HG03442 (cell line): ENCODE data around the gene PELI3.
"Not testable (repeated sequence)": the region's sequence is repeated elsewhere in the genome, so short reads cannot be mapped to it uniquely, and the experiment has no call there.

Source experiments
- ATAC-seq: cut with Tn5 transposase; IDR thresholded peaks from one replicate; pipeline ENCODE4 v1.9.1; 2021; ENCODE audit warnings: mild to moderate bottlenecking, moderate library complexity; ENCODE audit not compliant: unreplicated experiment

The PELI3 gene

GRCh38 chr11:66443602-66444001 is 23.1 kb upstream of the PELI3 start:
- ATAC-seq, result no peak

GRCh38 chr11:66447012-66447411 is 19.7 kb upstream of the PELI3 start:
- ATAC-seq, result no peak

- no peak for ATAC-seq
These were observed 18.2 kb upstream of the PELI3 start for GRCh38 chr11:66448523-66448922.

- no peak for ATAC-seq
These were observed 16.1 kb upstream of the PELI3 start for GRCh38 chr11:66450560-66450959.

GRCh38 chr11:66451663-66452062 is 15.0 kb upstream of the PELI3 start:
- no peak for ATAC-seq

- no peak for ATAC-seq
These were observed 12.5 kb upstream of the PELI3 start for GRCh38 chr11:66454247-66454646.

GRCh38 chr11:66454828-66455227 is 11.9 kb upstream of the PELI3 start:
- no peak for ATAC-seq

GRCh38 chr11:66457826-66458225 is 8.9 kb upstream of the PELI3 start:
- no peak for ATAC-seq

GRCh38 chr11:66459138-66459778 is 7.4 kb upstream of the PELI3 start:
- no peak for ATAC-seq

GRCh38 chr11:66462010-66462409 is 4.7 kb upstream of the PELI3 start:
- no peak for ATAC-seq

GRCh38 chr11:66462911-66463310 is 3.8 kb upstream of the PELI3 start:
- ATAC-seq, result no peak

- ATAC-seq, result not testable (repeated sequence)
These were observed 2.6 kb upstream of the PELI3 start for GRCh38 chr11:66464116-66464515.

- no peak for ATAC-seq
These were observed 1.8 kb upstream of the PELI3 start for GRCh38 chr11:66464916-66465315.

GRCh38 chr11:66465373-66466224 is 1.1 kb upstream of the PELI3 start:
- ATAC-seq, result no peak

- ATAC-seq, result no peak
These were observed 442 bp downstream of the PELI3 start for GRCh38 chr11:66467034-66467659.

GRCh38 chr11:66467756-66468155 is 1.1 kb downstream of the PELI3 start:
- no peak for ATAC-seq

- no peak for ATAC-seq
These were observed 2.0 kb downstream of the PELI3 start for GRCh38 chr11:66468691-66469090.

- no peak for ATAC-seq
These were observed 2.7 kb downstream of the PELI3 start for GRCh38 chr11:66469441-66469840.

- ATAC-seq, result no peak
These were observed 3.3 kb downstream of the PELI3 start for GRCh38 chr11:66470015-66470414.

GRCh38 chr11:66471142-66471541 is 4.4 kb downstream of the PELI3 start:
- no peak for ATAC-seq

- no peak for ATAC-seq
These were observed 5.3 kb downstream of the PELI3 start for GRCh38 chr11:66472054-66472453.

- no peak for ATAC-seq
These were observed 6.5 kb downstream of the PELI3 start for GRCh38 chr11:66473167-66473566.
